ENCODE data around the gene HSPA1L. TPM values are rescaled to one million over a fixed set of nuclear protein-coding genes. Genes with fewer than 3 reads are reported as not detected.
"Not testable (repeated sequence)": the region's sequence is repeated elsewhere in the genome, so short reads cannot be mapped to it uniquely, and the experiment has no call there.

Gene HSPA1L
- total RNA-seq, 1 donor from 2014 or later: 2.4 TPM

- DNase-seq (ENCODE audit: low spot score): peak; percentile 85
- intact Hi-C loops (cut with DNase I): no loop called here
Observed at GRCh38 chr6:31821301-31822035, 6.4 kb upstream of the HSPA1L start.

GRCh38 chr6:31820399-31820798 lies 5.3 kb upstream of the HSPA1L start:
- DNase-seq (ENCODE audit: low spot score); intact Hi-C loops (cut with DNase I): not testable (repeated sequence)

- DNase-seq (ENCODE audit: low spot score): no peak
- intact Hi-C loops (cut with DNase I): no loop called here
Observed at GRCh38 chr6:31819871-31820299, 4.8 kb upstream of the HSPA1L start.

GRCh38 chr6:31817929-31818511 lies 2.9 kb upstream of the HSPA1L start:
- peak; percentile 63 for DNase-seq (ENCODE audit: low spot score)
- intact Hi-C loops (cut with DNase I): not testable (repeated sequence)

- DNase-seq (ENCODE audit: low spot score): peak; percentile 73
- intact Hi-C loops (cut with DNase I): not testable (repeated sequence)
Observed at GRCh38 chr6:31817133-31817928, 2.2 kb upstream of the HSPA1L start.

- intact Hi-C loops (cut with DNase I): no loop called here
- DNase-seq (ENCODE audit: low spot score): peak; percentile 97
Observed at GRCh38 chr6:31814677-31815024, 432 bp downstream of the HSPA1L start.

GRCh38 chr6:31813465-31813849 lies 1.6 kb downstream of the HSPA1L start:
- intact Hi-C loops (cut with DNase I): no loop called here
- peak; percentile 74 for DNase-seq (ENCODE audit: low spot score)

- peak; percentile 27 for DNase-seq (ENCODE audit: low spot score)
- intact Hi-C loops (cut with DNase I): no loop called here
Observed at GRCh38 chr6:31811645-31812044, 3.4 kb downstream of the HSPA1L start.

GRCh38 chr6:31808599-31808998 lies 6.5 kb downstream of the HSPA1L start:
- intact Hi-C loops (cut with DNase I): not testable (repeated sequence)
- peak; percentile 29 for DNase-seq (ENCODE audit: low spot score)

GRCh38 chr6:31806470-31807272 lies 8.4 kb downstream of the HSPA1L start, which contains the start of gene LSM2:
Gene LSM2, minus strand, starts transcription at chr6:31806966. Its CDS starts 209 bp downstream, at chr6:31806757.
- peak; percentile 99 for DNase-seq (ENCODE audit: low spot score)
- intact Hi-C loops (cut with DNase I): no loop called here

GRCh38 chr6:31805939-31806469 lies 9.1 kb downstream of the HSPA1L start:
- intact Hi-C loops (cut with DNase I): no loop called here
- peak; percentile 68 for DNase-seq (ENCODE audit: low spot score)

GRCh38 chr6:31801031-31801927 lies 13.8 kb downstream of the HSPA1L start:
- intact Hi-C loops (cut with DNase I): not testable (repeated sequence)
- peak; percentile 51 for DNase-seq (ENCODE audit: low spot score)

- no peak for DNase-seq (ENCODE audit: low spot score)
- intact Hi-C loops (cut with DNase I): loop anchor here (5.0 kb wide), 1 partner anchor 62 kb away; the partner anchor contains the start of gene CLIC1
Observed at GRCh38 chr6:31799781-31800180, 15.3 kb downstream of the HSPA1L start.

GRCh38 chr6:31797588-31797987 lies 17.5 kb downstream of the HSPA1L start:
- DNase-seq (ENCODE audit: low spot score): no peak
- intact Hi-C loops (cut with DNase I): loop anchor here (5.0 kb wide), 1 partner anchor 60 kb away; the partner anchor contains the start of gene CLIC1

GRCh38 chr6:31796993-31797385 lies 18.1 kb downstream of the HSPA1L start:
- no peak for DNase-seq (ENCODE audit: low spot score)
- intact Hi-C loops (cut with DNase I): loop anchor here (5.0 kb wide), 1 partner anchor 60 kb away; the partner anchor contains the start of gene CLIC1

GRCh38 chr6:31795616-31796298 lies 19.3 kb downstream of the HSPA1L start, which contains the start of gene VARS1:
Gene VARS1, minus strand, starts transcription at chr6:31795752. Its CDS starts 535 bp downstream, at chr6:31795217.
- intact Hi-C loops (cut with DNase I): loop anchor here (5.0 kb wide), 1 partner anchor 58 kb away; the partner anchor contains the start of gene CLIC1
- peak; percentile 98 for DNase-seq (ENCODE audit: low spot score)

- no peak for DNase-seq (ENCODE audit: low spot score)
Observed at GRCh38 chr6:31794866-31795615, 20.0 kb downstream of the HSPA1L start.

More at GRCh38 chr6:31794866-31795615, 20.0 kb downstream of the HSPA1L start:
- intact Hi-C loops (cut with DNase I): loop anchor here (5.0 kb wide), 1 partner anchor 58 kb away; the partner anchor contains the start of gene CLIC1

All from cardiac septum (tissue), 1 donor.